Mucosa of rectum (tissue), 2 donors: Measurements from ENCODE around the gene IL1RAPL1.

Source experiments
- H3K27ac ChIP-seq, 2 donors: one replicate each; pipeline ENCODE4 v1.7.0; 2013; ENCODE audit warnings: inconsistent platforms in 2 of 2, low read depth in 2 of 2, low read length in 2 of 2
- H3K27me3 ChIP-seq, 2 donors: one replicate each; pipeline ENCODE4 v1.7.0; 2013; ENCODE audit warnings: low read length in 2 of 2; ENCODE audit not compliant: control insufficient read depth in 2 of 2, insufficient read depth in 2 of 2
- H3K36me3 ChIP-seq, 2 donors: one replicate each; pipeline ENCODE4 v1.7.0; 2013; ENCODE audit warnings: low read length in 2 of 2; ENCODE audit not compliant: control insufficient read depth in 2 of 2, insufficient read depth in 2 of 2
- H3K4me1 ChIP-seq, 2 donors: one replicate each; pipeline ENCODE4 v1.7.0; 2013; ENCODE audit warnings: low read length in 2 of 2, mild to moderate bottlenecking in 1 of 2; ENCODE audit not compliant: control insufficient read depth in 2 of 2, insufficient read depth in 2 of 2
- H3K4me3 ChIP-seq, 2 donors: one replicate each; pipeline ENCODE4 v1.7.0; 2013; ENCODE audit warnings: low read length in 2 of 2
- H3K9ac ChIP-seq, 2 donors: one replicate each; pipeline ENCODE4 v1.7.0; 2013; ENCODE audit warnings: low read length in 2 of 2, low read depth in 1 of 2, mild to moderate bottlenecking in 1 of 2
- H3K9me3 ChIP-seq, 2 donors: one replicate each; pipeline ENCODE4 v1.7.0; 2013; ENCODE audit warnings: low read length in 2 of 2; ENCODE audit not compliant: control insufficient read depth in 2 of 2
- donor health status: healthy.
- donor health status: Normal muscosa, but diverticular disease.

Gene IL1RAPL1

GRCh38 chrX:29926659-29927058 lies 1339.4 kb downstream of the IL1RAPL1 start:
- Histone ChIP-seq H3K27ac (no peak overlapping the region), H3K4me1 (no peaks in the 10 kb centered on the region), H3K9me3 (no peaks in the 10 kb centered on the region), H3K4me3 (no peak overlapping the region), H3K36me3 (no peaks in the 10 kb centered on the region), H3K27me3 (no peaks in the 10 kb centered on the region), H3K9ac (no peak overlapping the region)

GRCh38 chrX:29935455-29935854 lies 1348.2 kb downstream of the IL1RAPL1 start:
- Histone ChIP-seq H3K36me3 (no peaks in the 10 kb centered on the region), H3K9me3 (no peaks in the 10 kb centered on the region), H3K27ac (no peak overlapping the region), H3K4me1 (no peaks in the 10 kb centered on the region), H3K9ac (no peak overlapping the region), H3K4me3 (no peak overlapping the region), H3K27me3 (no peaks in the 10 kb centered on the region)

GRCh38 chrX:29940750-29941149 lies 1353.5 kb downstream of the IL1RAPL1 start:
- Histone ChIP-seq H3K27ac (no peak overlapping the region), H3K27me3 (no peaks in the 10 kb centered on the region), H3K36me3 (no peaks in the 10 kb centered on the region), H3K9ac (no peak overlapping the region), H3K4me1 (no peaks in the 10 kb centered on the region), H3K4me3 (no peak overlapping the region), H3K9me3 (no peaks in the 10 kb centered on the region)

GRCh38 chrX:29941287-29941686 lies 1354.0 kb downstream of the IL1RAPL1 start:
- Histone ChIP-seq H3K9ac (no peak overlapping the region), H3K9me3 (no peaks in the 10 kb centered on the region), H3K4me3 (no peak overlapping the region), H3K27me3 (no peaks in the 10 kb centered on the region), H3K4me1 (no peaks in the 10 kb centered on the region), H3K27ac (no peak overlapping the region), H3K36me3 (no peaks in the 10 kb centered on the region)

GRCh38 chrX:29947225-29947624 lies 1360.0 kb downstream of the IL1RAPL1 start:
- Histone ChIP-seq H3K9me3 (no peaks in the 10 kb centered on the region), H3K4me3 (no peak overlapping the region), H3K27me3 (no peaks in the 10 kb centered on the region), H3K4me1 (no peaks in the 10 kb centered on the region), H3K9ac (no peak overlapping the region), H3K27ac (no peak overlapping the region), H3K36me3 (no peaks in the 10 kb centered on the region)

GRCh38 chrX:29948653-29949052 lies 1361.4 kb downstream of the IL1RAPL1 start:
- no peak overlapping the region for H3K4me3 ChIP-seq
- no peak overlapping the region for H3K9ac ChIP-seq
- H3K4me1 ChIP-seq, result no peaks in the 10 kb centered on the region
- no peaks in the 10 kb centered on the region for H3K36me3 ChIP-seq
- H3K27ac ChIP-seq, result no peak overlapping the region
- H3K27me3 ChIP-seq, result no peaks in the 10 kb centered on the region
- H3K9me3 ChIP-seq, result no peaks in the 10 kb centered on the region

GRCh38 chrX:29952016-29952415 lies 1364.8 kb downstream of the IL1RAPL1 start:
- H3K4me3 ChIP-seq, result no peak overlapping the region
- no peaks in the 10 kb centered on the region for H3K9me3 ChIP-seq
- no peaks in the 10 kb centered on the region for H3K4me1 ChIP-seq
- H3K36me3 ChIP-seq, result no peaks in the 10 kb centered on the region
- no peak overlapping the region for H3K9ac ChIP-seq
- H3K27ac ChIP-seq, result no peak overlapping the region
- no peaks in the 10 kb centered on the region for H3K27me3 ChIP-seq

- Histone ChIP-seq H3K27ac (no peak overlapping the region), H3K9me3 (no peaks in the 10 kb centered on the region), H3K4me1 (no peaks in the 10 kb centered on the region), H3K4me3 (no peak overlapping the region), H3K9ac (no peak overlapping the region), H3K36me3 (no peaks in the 10 kb centered on the region), H3K27me3 (no peaks in the 10 kb centered on the region)
Measured at GRCh38 chrX:29962061-29962460, 1374.8 kb downstream of the IL1RAPL1 start.

- Histone ChIP-seq H3K9me3 (no peaks in the 10 kb centered on the region), H3K9ac (no peak overlapping the region), H3K36me3 (no peaks in the 10 kb centered on the region), H3K4me3 (no peak overlapping the region), H3K27ac (no peak overlapping the region), H3K4me1 (no peaks in the 10 kb centered on the region), H3K27me3 (no peaks in the 10 kb centered on the region)
Measured at GRCh38 chrX:29965634-29966033, 1378.4 kb downstream of the IL1RAPL1 start.

GRCh38 chrX:29992083-29992482 lies 1404.8 kb downstream of the IL1RAPL1 start:
- Histone ChIP-seq H3K4me1 (no peaks in the 10 kb centered on the region), H3K4me3 (no peak overlapping the region), H3K27ac (no peak overlapping the region), H3K9me3 (no peaks in the 10 kb centered on the region), H3K36me3 (no peaks in the 10 kb centered on the region), H3K9ac (no peak overlapping the region), H3K27me3 (no peaks in the 10 kb centered on the region)

- Histone ChIP-seq H3K4me1 (no peaks in the 10 kb centered on the region), H3K27ac (no peak overlapping the region), H3K9me3 (no peaks in the 10 kb centered on the region), H3K36me3 (no peaks in the 10 kb centered on the region), H3K4me3 (no peak overlapping the region), H3K9ac (no peak overlapping the region), H3K27me3 (no peaks in the 10 kb centered on the region)
Measured at GRCh38 chrX:30005813-30006212, 1418.6 kb downstream of the IL1RAPL1 start.
